HepG2 (cell line): ENCODE measurements around the gene GPRIN2. TPM values are rescaled to one million over a fixed set of nuclear protein-coding genes. Genes with fewer than 3 reads are reported as not detected.

ENCODE experiments used
- ATAC-seq: fragments of 200-7000 bp; cut with Tn5 transposase; 3 replicates; pipeline ENCODE4 v1.9.1; 2020; ENCODE audit warnings: mild to moderate bottlenecking, moderate library complexity
- BruUV-seq: library from RNA; stranded (reverse); fragments of 400-500 nt; replicated peaks from 2 replicates; lab custom pipeline; 2021; lab: Mats Ljungman, UMichigan
- CTCF ChIA-PET: fragments of 300-600 bp; formaldehyde crosslinking; extraction: SDS; loops from one replicate; lab custom pipeline; 2021; ENCODE audit warnings: low total read pairs, inconsistent platforms, low intra/inter-chr PET ratio; lab: Yijun Ruan, JAX
- POLR2A ChIA-PET: fragments of 350-600 bp; sonication (Branson Sonifier 250); formaldehyde crosslinking; loops from one replicate; lab custom pipeline; 2020; ENCODE audit warnings: antibody characterized with exemption, inconsistent platforms; lab: Yijun Ruan, JAX
- DNase-seq: peaks from one replicate; pipeline ENCODE4 v3.0.0-alpha.2; 2015; ENCODE audit warnings: low spot score
- FAIRE-seq: peaks from 3 replicates; lab custom pipeline; 2011; peaks lifted over from hg19 to GRCh38; lab: Jason Lieb, UNC
- H2AFZ ChIP-seq: one replicate; pipeline ENCODE4 v1.6.1; 2011; ENCODE audit warnings: low read length, inconsistent platforms
- H3K27ac ChIP-seq: fragments of 300-600 bp; 3 replicates; pipeline ENCODE4 v1.8.0; 2011; ENCODE audit warnings: mixed run types, mild to moderate bottlenecking, mixed read lengths, low read length, inconsistent platforms; ENCODE audit not compliant: insufficient read depth; ENCODE audit errors: extremely low read length
- H3K27me3 ChIP-seq, 2 experiments: fragments of 200-600 bp in 1 of 2; 2 replicates in 1 of 2; 3 replicates in 1 of 2; pipeline versions ENCODE4 v1.6.0 to v1.8.0; 2011; ENCODE audit warnings: low read length in 2 of 2, mild to moderate bottlenecking in 2 of 2, moderate library complexity in 2 of 2, inconsistent platforms in 1 of 2; ENCODE audit not compliant: insufficient read depth in 2 of 2, control insufficient read depth in 1 of 2
- H3K36me3 ChIP-seq, 2 experiments: fragments of 200-600 bp in 1 of 2; replicated peaks in 1 of 2; 2 replicates in 1 of 2; 3 replicates in 1 of 2; pipeline versions ENCODE4 v1.5.1 to v1.8.0; 2011; ENCODE audit warnings: low read length in 2 of 2, inconsistent platforms in 1 of 2; ENCODE audit not compliant: insufficient read depth in 2 of 2, control insufficient read depth in 1 of 2
- H3K4me1 ChIP-seq: 2 replicates; pipeline ENCODE4 v1.5.1; 2012; ENCODE audit warnings: low read length, inconsistent platforms; ENCODE audit not compliant: insufficient read depth
- H3K4me2 ChIP-seq: 2 replicates; pipeline ENCODE4 v1.6.0; 2011; ENCODE audit warnings: low read depth, low read length, inconsistent platforms
- H3K4me3 ChIP-seq, 3 experiments: fragments of 200-600 bp in 1 of 3; sonication (generic), shearing (Covaris generic) in 1 of 3; replicated peaks in 1 of 3; 2 replicates each; pipeline ENCODE4 v1.5.1; 2011 to 2016; ENCODE audit warnings: low read length in 3 of 3, inconsistent platforms in 2 of 3, low read depth in 2 of 3, mild to moderate bottlenecking in 2 of 3, control low read depth in 1 of 3, mixed read lengths in 1 of 3; ENCODE audit not compliant: insufficient read depth in 1 of 3
- H3K79me2 ChIP-seq: one replicate; pipeline ENCODE4 v1.6.1; 2011; ENCODE audit warnings: low read length, inconsistent platforms; ENCODE audit not compliant: insufficient read depth
- H3K9ac ChIP-seq: 2 replicates; pipeline ENCODE4 v1.6.0; 2011; ENCODE audit warnings: mild to moderate bottlenecking, low read depth, low read length, inconsistent platforms; ENCODE audit not compliant: insufficient read depth
- H3K9me3 ChIP-seq: 2 replicates; pipeline ENCODE4 v1.5.1; 2012; ENCODE audit warnings: mild to moderate bottlenecking, low read length
- H4K20me1 ChIP-seq: 2 replicates; pipeline ENCODE4 v1.6.0; 2011; ENCODE audit warnings: inconsistent platforms, mild to moderate bottlenecking, low read length, moderate library complexity; ENCODE audit not compliant: insufficient read depth
- CBFB ChIP-seq: sonication (generic); formaldehyde crosslinking; IDR thresholded peaks from 2 replicates; pipeline ENCODE4 v1.4.0; 2020; ENCODE audit warnings: missing genetic modification reagents
- CERS6 ChIP-seq: sonication (generic); formaldehyde crosslinking; IDR thresholded peaks from 2 replicates; pipeline ENCODE4 v1.5.0; 2020; ENCODE audit warnings: missing genetic modification reagents
- NFRKB ChIP-seq: fragments of 450-650 bp; IDR thresholded peaks from 2 replicates; pipeline ENCODE4 v1.6.1; 2017
- PRDM4 ChIP-seq: sonication (generic); formaldehyde crosslinking; IDR thresholded peaks from 2 replicates; pipeline ENCODE4 v1.9.0; 2021; ENCODE audit warnings: missing genetic modification reagents, borderline replicate concordance
- ZBTB25 ChIP-seq: IDR thresholded peaks from 2 replicates; pipeline ENCODE4 v1.6.1; 2018; ENCODE audit warnings: missing genetic modification reagents
- ZNF205 ChIP-seq: IDR thresholded peaks from 2 replicates; pipeline ENCODE4 v1.6.1; 2018; ENCODE audit warnings: missing biosample characterization, missing genetic modification reagents
- ZNF691 ChIP-seq: sonication (generic); formaldehyde crosslinking; IDR thresholded peaks from 2 replicates; pipeline ENCODE4 v1.4.0; 2020; ENCODE audit warnings: missing genetic modification reagents, low read depth, mild to moderate bottlenecking, borderline replicate concordance
- WGBS: methylation state at CpG from one replicate; pipeline ENCODE4 v1.1.6; 2017; ENCODE audit warnings: low lambda C conversion rate; 5-methylcytosine and 5-hydroxymethylcytosine counted together
- in situ Hi-C: cut with HindIII; loops from 2 replicates; pipeline ENCODE4 v1.10.0; 2017; ENCODE audit warnings: low pct_unique_long_range_greater_than_20kb; ENCODE audit not compliant: extremely low pct_ligation_motif_present
- intact Hi-C: fragments of 100-400 bp; cut with micrococcal nuclease; formaldehyde crosslinking; loops from one replicate; pipeline ENCODE4 v1.10.0; 2022; ENCODE audit not compliant: unreplicated experiment
- polyA plus RNA-seq, 8 experiments: library from polyadenylated mRNA; depleted of rRNA in 3 of 8; stranded (reverse) in 7 of 8; unstranded in 1 of 8; fragments of >200 nt; fragmentation: Illumina TruSeq in 4 of 8; extraction: Trizol in 4 of 8; gene quantifications; 2 replicates each; pipeline versions ENCODE4 v1.2.1 to v1.2.3, GENCODE V29; 2011 to 2016; ENCODE audit warnings: low read depth in 4 of 8, missing spikeins in 1 of 8, mixed read lengths in 1 of 8; ENCODE audit not compliant: insufficient read depth in 1 of 8
- total RNA-seq, 5 experiments: library from RNA; depleted of rRNA; stranded (reverse); fragments of >200 nt; fragmentation: Illumina TruSeq; extraction: Trizol; gene quantifications; 2 replicates each; pipeline ENCODE4 v1.2.3, GENCODE V29; 2016; ENCODE audit warnings: low read depth in 1 of 5

Gene GPRIN2
- total and polyA plus RNA-seq, 2 of the 13 experiments (the other 11 are each of a cell fraction or from before 2014, with no cell fraction given), result not detected

- Histone ChIP-seq H3K36me3 (no peaks in the 10 kb centered on the region), H3K27me3 (peaks cover 3 to 7% of the 10 kb centered on the region in 2 experiments; a peak in 3 of 5 replicates), H3K4me1 (peaks cover 7% of the 10 kb centered on the region), H3K27ac (no peak overlapping the region), H3K9me3 (no peaks in the 10 kb centered on the region), H3K79me2 (no peaks in the 10 kb centered on the region), H3K4me2 (no peak overlapping the region), H2AFZ (no peak overlapping the region), H3K9ac (no peak overlapping the region), H4K20me1 (no peaks in the 10 kb centered on the region), H3K4me3 (no peak overlapping the region)
- POLR2A ChIA-PET, result no interaction called here
- in situ Hi-C loops, result no loop called here
- no peak for DNase-seq
- ATAC-seq, result no peak
- intact Hi-C loops, result no loop called here
- CTCF ChIA-PET, result no interaction called here
- TF ChIP-seq CERS6 (CRISPR knock-in tag), result no peak
- no peak for TF ChIP-seq CBFB (CRISPR knock-in tag)
- TF ChIP-seq NFRKB, result no peak
- 12% methylated on average over 5 of the region's 5 CpGs for WGBS
- FAIRE-seq, result no peak
- no TSS peak for BruUV-seq
Measured at GRCh38 chr10:46520381-46520780, 36.1 kb downstream of the GPRIN2 start.

- Histone ChIP-seq H4K20me1 (no peaks in the 10 kb centered on the region), H3K9ac (no peak overlapping the region), H3K79me2 (no peaks in the 10 kb centered on the region), H3K4me3 (no peak overlapping the region), H3K27me3 (peaks cover 2 to 15% of the 10 kb centered on the region in 2 experiments; a peak in 3 of 5 replicates), H3K4me2 (no peak overlapping the region), H3K36me3 (no peaks in the 10 kb centered on the region), H3K27ac (no peak overlapping the region), H2AFZ (no peak overlapping the region), H3K4me1 (no peaks in the 10 kb centered on the region), H3K9me3 (no peaks in the 10 kb centered on the region)
- in situ Hi-C loops, result no loop called here
- no TSS peak for BruUV-seq
- ChIA-PET CTCF (no interaction called here), POLR2A (no interaction called here)
- intact Hi-C loops, result no loop called here
- WGBS, result 34% methylated on average over 6 of the region's 6 CpGs
- DNase-seq (no peak), ATAC-seq (no peak), FAIRE-seq (no peak)
- TF ChIP-seq ZNF205 (CRISPR knock-in tag) (no peak), ZBTB25 (no peak), PRDM4 (CRISPR knock-in tag) (no peak), ZNF691 (CRISPR knock-in tag) (no peak)
Measured at GRCh38 chr10:46518028-46518725, 38.3 kb downstream of the GPRIN2 start.
